HG03039 (cell line): ENCODE results near the gene ALAS2.
"Not testable (repeated sequence)": the region's sequence is repeated elsewhere in the genome, so short reads cannot be mapped to it uniquely, and the experiment has no call there.

Experiments
- ATAC-seq: cut with Tn5 transposase; IDR thresholded peaks from one replicate; pipeline ENCODE4 v1.9.1; 2021; ENCODE audit warnings: mild to moderate bottlenecking, moderate library complexity; ENCODE audit not compliant: unreplicated experiment

Gene ALAS2

GRCh38 chrX:55030271-55031205 lies at the start of gene ALAS2:
TSS of gene ALAS2 (minus strand) at chrX:55030977. CDS start at chrX:55026000, 4,977 bp downstream.
- no peak for ATAC-seq

GRCh38 chrX:55074851-55075467 lies 44.2 kb upstream of the ALAS2 start, which contains the start of gene PAGE2B:
TSS of gene PAGE2B (plus strand) at chrX:55075030. CDS start at chrX:55076042, 1,012 bp downstream.
- no peak for ATAC-seq

- no peak for ATAC-seq
Measured at GRCh38 chrX:55072286-55072685, 41.5 kb upstream of the ALAS2 start.

- not testable (repeated sequence) for ATAC-seq
Measured at GRCh38 chrX:55067180-55067579, 36.4 kb upstream of the ALAS2 start.

GRCh38 chrX:55057675-55058249 lies 27.0 kb upstream of the ALAS2 start:
- ATAC-seq, result no peak

GRCh38 chrX:55056820-55057674 lies 26.3 kb upstream of the ALAS2 start:
- no peak for ATAC-seq

- ATAC-seq, result not testable (repeated sequence)
Measured at GRCh38 chrX:55050599-55050998, 19.8 kb upstream of the ALAS2 start.

- no peak for ATAC-seq
Measured at GRCh38 chrX:55041514-55041913, 10.7 kb upstream of the ALAS2 start.

GRCh38 chrX:55039471-55039870 lies 8.7 kb upstream of the ALAS2 start:
- no peak for ATAC-seq

GRCh38 chrX:55033429-55033828 lies 2.7 kb upstream of the ALAS2 start:
- no peak for ATAC-seq

GRCh38 chrX:55029291-55029690 lies 1.5 kb downstream of the ALAS2 start:
- no peak for ATAC-seq

- no peak for ATAC-seq
Measured at GRCh38 chrX:55028611-55029010, 2.2 kb downstream of the ALAS2 start.

- ATAC-seq, result no peak
Measured at GRCh38 chrX:55028040-55028439, 2.7 kb downstream of the ALAS2 start.

GRCh38 chrX:55026840-55027239 lies 3.9 kb downstream of the ALAS2 start:
- no peak for ATAC-seq

- no peak for ATAC-seq
Measured at GRCh38 chrX:55026143-55026542, 4.6 kb downstream of the ALAS2 start.

- no peak for ATAC-seq
Measured at GRCh38 chrX:55014897-55015299, 15.9 kb downstream of the ALAS2 start.

GRCh38 chrX:55011294-55011693 lies 19.5 kb downstream of the ALAS2 start:
- ATAC-seq, result no peak

GRCh38 chrX:55008571-55009358 lies 22.0 kb downstream of the ALAS2 start:
- ATAC-seq, result no peak

- no peak for ATAC-seq
Measured at GRCh38 chrX:55007656-55008055, 23.1 kb downstream of the ALAS2 start.
